Measurements from ENCODE around the gene ARSB. TPM values are rescaled to one million over a fixed set of nuclear protein-coding genes. Genes with fewer than 3 reads are reported as not detected.

Gene ARSB
- total RNA-seq, 1 donor from 2014 or later = 23.5 TPM

DNA sequence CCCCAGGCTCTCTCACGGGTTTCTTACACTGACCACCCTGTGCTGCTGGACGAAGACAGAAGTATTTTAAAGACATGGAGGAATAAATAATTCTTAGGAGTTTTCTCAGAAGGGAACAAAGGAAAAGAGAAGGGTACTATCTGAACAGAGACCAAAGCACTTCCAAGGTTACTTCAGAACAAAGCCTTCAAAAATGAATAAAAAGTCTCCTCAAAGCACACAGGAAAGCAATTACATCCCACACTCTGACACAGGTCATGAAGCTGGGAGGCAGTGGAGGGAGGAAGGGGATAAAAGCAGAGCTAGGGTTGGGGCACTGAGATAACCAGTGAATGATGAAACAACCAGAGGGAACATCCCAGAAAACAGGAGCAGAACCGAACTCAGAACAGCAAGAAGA is 151.8 kb downstream of the ARSB start:
- peaks cover 3% of the 10 kb centered on the region for H3K27me3 Mint-ChIP-seq (ENCODE audit: unreplicated experiment)
- H3K36me3 Mint-ChIP-seq (ENCODE audit: unreplicated experiment) = peaks cover 4% of the 10 kb centered on the region
- TF ChIP-seq CTCF (IDR thresholded peaks at IDR 0.05; ENCODE audit: partially characterized antibody, unreplicated experiment) = no peak
- peaks cover 25% of the 10 kb centered on the region for H3K4me1 Mint-ChIP-seq (ENCODE audit: low read depth, unreplicated experiment)
- H3K4me3 Mint-ChIP-seq (ENCODE audit: unreplicated experiment) = no peak overlapping the region
- H3K27ac Mint-ChIP-seq (ENCODE audit: unreplicated experiment) = no peak overlapping the region
- no peak for DNase-seq
- H3K9me3 Mint-ChIP-seq (ENCODE audit: unreplicated experiment) = no peaks in the 10 kb centered on the region

DNA sequence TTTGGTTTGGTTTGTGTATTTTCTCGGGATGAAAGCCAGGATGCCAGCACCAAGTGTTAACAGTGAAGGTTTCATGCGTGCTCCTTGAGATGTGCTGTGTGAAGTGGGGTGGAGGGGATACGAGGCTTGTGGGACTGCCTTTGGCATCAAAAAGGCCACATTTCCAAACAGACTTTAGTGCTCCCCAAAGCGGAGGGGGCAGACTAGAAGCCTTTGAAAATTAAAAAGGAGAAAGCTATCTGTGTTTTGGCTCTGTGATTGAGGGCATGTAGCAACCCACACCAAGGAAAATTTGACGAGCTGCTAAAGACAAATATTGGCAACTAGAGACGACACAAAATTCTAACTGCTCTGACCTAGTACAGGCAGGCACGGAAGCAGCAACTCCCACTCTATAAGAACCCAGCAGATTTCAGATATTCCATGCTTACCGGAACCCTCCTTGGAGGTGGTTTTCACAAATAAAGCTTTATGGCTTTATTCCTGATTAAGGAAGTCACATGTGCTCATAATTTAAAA is 154.5 kb downstream of the ARSB start:
- H3K36me3 Mint-ChIP-seq (ENCODE audit: unreplicated experiment) = no peaks in the 10 kb centered on the region
- H3K27ac Mint-ChIP-seq (ENCODE audit: unreplicated experiment) = no peak overlapping the region
- no peaks in the 10 kb centered on the region for H3K9me3 Mint-ChIP-seq (ENCODE audit: unreplicated experiment)
- no peak for TF ChIP-seq CTCF (IDR thresholded peaks at IDR 0.05; ENCODE audit: partially characterized antibody, unreplicated experiment)
- no peak overlapping the region for H3K4me3 Mint-ChIP-seq (ENCODE audit: unreplicated experiment)
- H3K27me3 Mint-ChIP-seq (ENCODE audit: unreplicated experiment) = peaks cover 3% of the 10 kb centered on the region
- DNase-seq = no peak
- H3K4me1 Mint-ChIP-seq (ENCODE audit: low read depth, unreplicated experiment) = peaks cover 23% of the 10 kb centered on the region

DNA sequence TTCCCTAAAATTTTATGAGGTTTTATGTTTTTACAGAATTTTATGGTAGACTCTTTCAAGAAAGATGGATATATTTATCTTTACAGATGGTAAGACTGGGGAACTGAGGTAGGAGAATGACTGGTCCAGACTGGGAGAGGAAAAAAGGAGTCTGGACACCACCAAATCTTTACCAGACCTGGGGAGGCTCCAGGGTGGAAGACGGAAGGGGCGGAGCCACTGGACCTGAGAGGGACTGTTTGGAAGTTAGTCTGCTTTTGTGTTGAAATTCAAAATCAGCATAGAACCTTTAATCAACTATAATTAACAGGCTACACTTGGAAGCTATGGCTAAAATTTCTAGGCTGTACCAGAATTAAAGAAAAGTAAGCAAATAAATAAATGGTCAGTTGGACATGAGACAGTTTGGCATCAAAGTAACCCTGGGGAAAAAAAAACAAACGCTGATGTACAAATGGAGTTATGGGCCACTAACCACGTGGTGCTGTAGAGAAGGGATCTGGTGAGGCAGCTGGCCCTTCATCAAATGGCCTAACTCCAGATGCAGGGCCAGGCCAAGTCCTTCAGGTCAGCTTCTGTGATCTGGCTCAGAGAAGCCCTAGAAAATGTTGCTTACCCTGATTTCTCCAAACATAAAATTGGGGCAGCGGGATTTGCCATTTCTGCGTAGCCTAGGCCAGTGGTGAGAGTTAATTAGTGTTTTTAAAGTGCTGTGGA is 155.1 kb downstream of the ARSB start:
- H3K27me3 Mint-ChIP-seq (ENCODE audit: unreplicated experiment) = peaks cover 3% of the 10 kb centered on the region
- no peaks in the 10 kb centered on the region for H3K36me3 Mint-ChIP-seq (ENCODE audit: unreplicated experiment)
- DNase-seq = no peak
- no peak for TF ChIP-seq CTCF (IDR thresholded peaks at IDR 0.05; ENCODE audit: partially characterized antibody, unreplicated experiment)
- H3K27ac Mint-ChIP-seq (ENCODE audit: unreplicated experiment) = no peak overlapping the region
- H3K4me1 Mint-ChIP-seq (ENCODE audit: low read depth, unreplicated experiment) = peaks cover 17% of the 10 kb centered on the region
- H3K4me3 Mint-ChIP-seq (ENCODE audit: unreplicated experiment) = no peak overlapping the region
- H3K9me3 Mint-ChIP-seq (ENCODE audit: unreplicated experiment) = no peaks in the 10 kb centered on the region

- no peak for TF ChIP-seq CTCF (IDR thresholded peaks at IDR 0.05; ENCODE audit: partially characterized antibody, unreplicated experiment)
- H3K27me3 Mint-ChIP-seq (ENCODE audit: unreplicated experiment) = peaks cover 3% of the 10 kb centered on the region
- no peak overlapping the region for H3K27ac Mint-ChIP-seq (ENCODE audit: unreplicated experiment)
- H3K36me3 Mint-ChIP-seq (ENCODE audit: unreplicated experiment) = no peaks in the 10 kb centered on the region
- peaks cover 10% of the 10 kb centered on the region for H3K4me1 Mint-ChIP-seq (ENCODE audit: low read depth, unreplicated experiment)
- H3K9me3 Mint-ChIP-seq (ENCODE audit: unreplicated experiment) = no peaks in the 10 kb centered on the region
- H3K4me3 Mint-ChIP-seq (ENCODE audit: unreplicated experiment) = no peak overlapping the region
- no peak for DNase-seq
Measured at GRCh38 chr5:78827725-78828124, 157.4 kb downstream of the ARSB start.

- TF ChIP-seq CTCF (IDR thresholded peaks at IDR 0.05; ENCODE audit: partially characterized antibody, unreplicated experiment) = no peak
- no peaks in the 10 kb centered on the region for H3K27me3 Mint-ChIP-seq (ENCODE audit: unreplicated experiment)
- no peak overlapping the region for H3K4me3 Mint-ChIP-seq (ENCODE audit: unreplicated experiment)
- DNase-seq = no peak
- no peaks in the 10 kb centered on the region for H3K36me3 Mint-ChIP-seq (ENCODE audit: unreplicated experiment)
- peaks cover 2% of the 10 kb centered on the region for H3K4me1 Mint-ChIP-seq (ENCODE audit: low read depth, unreplicated experiment)
- no peaks in the 10 kb centered on the region for H3K9me3 Mint-ChIP-seq (ENCODE audit: unreplicated experiment)
- H3K27ac Mint-ChIP-seq (ENCODE audit: unreplicated experiment) = no peak overlapping the region
Measured at GRCh38 chr5:78824831-78825281, 160.3 kb downstream of the ARSB start.
